HG02885 (cell line): ENCODE results near the gene TREH.

Experiments
- ATAC-seq: cut with Tn5 transposase; IDR thresholded peaks from one replicate; pipeline ENCODE4 v1.9.1; 2021; ENCODE audit warnings: mild to moderate bottlenecking; ENCODE audit not compliant: unreplicated experiment, poor library complexity

Gene TREH

GRCh38 chr11:118653684-118654390, 25.6 kb downstream of the TREH start:
- ATAC-seq, result no peak

DNA sequence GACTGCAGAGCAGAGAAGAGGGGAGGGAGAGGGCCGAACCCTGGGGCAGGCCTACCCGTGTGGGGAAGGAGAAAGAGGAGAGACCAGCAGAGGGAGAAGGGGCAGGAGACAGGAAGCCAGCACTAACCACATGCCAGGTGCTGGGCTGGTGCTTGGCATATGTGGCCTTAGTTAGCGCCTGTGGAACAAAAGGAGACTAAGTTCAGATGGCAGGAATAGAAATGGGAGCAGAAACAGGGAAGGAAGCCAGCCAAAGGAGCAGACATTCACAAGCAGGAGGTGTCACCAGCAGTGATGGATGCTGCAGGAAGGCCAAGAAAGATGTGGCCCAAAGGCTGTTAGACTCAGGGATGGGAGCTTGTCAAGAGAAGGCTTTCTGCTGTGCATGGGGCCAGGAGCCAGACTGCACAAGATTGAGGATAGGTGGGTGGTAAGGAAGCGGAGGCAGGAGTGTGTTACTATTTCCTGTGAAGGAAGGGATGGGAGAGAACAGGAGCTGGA, 26.7 kb downstream of the TREH start:
- ATAC-seq, result no peak

DNA sequence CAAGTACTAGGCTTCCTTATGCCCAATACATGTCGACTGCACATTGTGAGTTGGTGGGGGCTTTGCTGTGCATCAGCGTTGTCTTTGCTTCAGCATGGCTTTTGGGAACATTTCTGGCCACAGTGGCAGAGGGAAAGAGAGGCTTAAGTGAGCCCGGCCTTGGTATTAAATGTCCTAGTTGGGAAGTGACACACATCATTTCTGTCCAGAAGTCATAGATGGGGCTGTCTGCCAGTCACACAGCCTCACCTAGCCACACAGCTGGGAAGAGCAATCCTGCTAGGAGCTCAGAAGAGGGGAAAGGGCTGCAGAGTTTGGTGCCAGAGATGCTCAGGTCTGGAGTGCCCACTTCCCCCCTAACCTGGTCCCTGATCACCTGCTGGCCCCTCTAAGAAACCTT, 27.6 kb downstream of the TREH start:
- ATAC-seq, result no peak

DNA sequence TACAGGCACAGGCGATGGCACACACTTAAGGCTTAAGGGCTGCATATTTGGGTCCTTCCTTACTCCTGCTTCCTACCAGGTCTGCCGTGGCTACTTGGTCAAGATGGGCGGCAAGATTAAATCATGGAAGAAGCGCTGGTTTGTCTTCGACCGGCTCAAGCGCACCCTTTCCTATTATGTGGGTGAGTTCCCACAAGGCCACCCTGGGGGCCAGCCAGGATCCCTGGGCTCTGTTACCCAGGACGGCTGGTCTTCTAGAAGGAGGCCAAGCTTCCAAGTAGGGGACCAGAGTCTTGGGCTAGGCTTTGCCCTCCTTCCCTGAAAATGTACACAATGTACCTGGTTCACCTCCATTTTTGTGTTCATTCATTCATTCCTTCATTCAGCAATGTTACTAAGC, 29.1 kb downstream of the TREH start:
- ATAC-seq, result no peak

DNA sequence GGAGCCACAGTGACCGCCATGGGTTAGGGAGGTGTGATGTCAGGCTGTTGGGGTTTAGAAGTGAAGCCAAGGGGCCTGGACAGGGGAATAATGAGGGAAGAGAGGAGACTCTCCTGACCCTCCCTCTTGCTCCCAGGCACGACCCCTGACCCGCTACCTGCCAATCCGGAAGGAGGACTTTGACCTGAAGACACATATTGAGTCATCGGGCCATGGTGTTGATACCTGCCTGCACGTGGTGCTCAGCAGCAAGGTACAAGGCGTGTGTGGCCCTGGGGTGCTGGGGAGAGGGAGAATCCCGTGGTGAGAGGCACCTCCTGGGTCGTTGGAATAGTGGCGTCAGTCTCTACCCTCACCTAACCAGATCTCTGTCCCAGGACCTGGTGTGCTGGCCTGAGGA, 29.5 kb downstream of the TREH start:
- ATAC-seq, result no peak

GRCh38 chr11:118648291-118648690, 31.2 kb downstream of the TREH start:
- ATAC-seq, result no peak

DNA sequence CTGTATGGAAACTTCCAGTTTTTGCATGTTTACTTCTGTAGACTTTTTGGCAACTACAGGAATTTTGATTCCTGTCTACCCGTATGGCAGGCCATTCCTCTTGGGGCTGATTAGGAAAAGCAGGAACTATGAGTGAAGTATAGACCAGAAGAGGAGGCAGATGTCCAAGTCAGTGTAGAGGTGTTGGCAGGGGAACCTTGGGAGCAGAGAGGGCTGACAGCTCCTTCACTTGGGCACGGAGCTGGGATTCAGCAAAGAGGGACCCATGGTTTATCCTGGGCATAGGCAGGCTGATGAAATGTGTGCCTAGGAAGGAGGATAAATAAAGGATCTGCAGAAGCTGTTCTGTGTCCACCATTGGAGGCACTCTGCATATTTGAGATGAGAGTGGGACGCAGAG, 33.1 kb downstream of the TREH start:
- no peak for ATAC-seq

- no peak for ATAC-seq
Observed at GRCh38 chr11:118645066-118645715, 34.3 kb downstream of the TREH start.

DNA sequence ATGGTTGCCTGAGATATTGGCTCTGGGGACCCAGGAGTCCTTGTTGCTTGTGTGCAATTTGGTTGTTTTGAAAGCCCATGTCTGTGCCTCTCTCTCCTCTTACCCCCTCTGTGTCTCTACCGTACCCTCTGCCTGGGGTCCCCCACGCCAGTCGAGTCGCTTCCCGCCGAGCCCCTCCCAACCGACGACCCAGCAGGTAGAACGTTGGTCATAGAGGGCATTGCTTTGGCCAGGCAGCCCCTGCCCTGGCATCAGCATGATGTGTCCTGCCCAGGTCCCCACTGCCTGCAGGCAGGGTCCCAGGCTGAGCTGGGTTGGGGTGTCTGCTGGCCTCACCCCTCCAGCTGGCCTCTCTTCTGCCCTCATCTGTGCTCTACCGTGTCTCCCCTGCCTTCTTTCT, 35.0 kb downstream of the TREH start:
- ATAC-seq, result no peak

- ATAC-seq, result no peak
Observed at GRCh38 chr11:118643995-118644345, 35.5 kb downstream of the TREH start.

DNA sequence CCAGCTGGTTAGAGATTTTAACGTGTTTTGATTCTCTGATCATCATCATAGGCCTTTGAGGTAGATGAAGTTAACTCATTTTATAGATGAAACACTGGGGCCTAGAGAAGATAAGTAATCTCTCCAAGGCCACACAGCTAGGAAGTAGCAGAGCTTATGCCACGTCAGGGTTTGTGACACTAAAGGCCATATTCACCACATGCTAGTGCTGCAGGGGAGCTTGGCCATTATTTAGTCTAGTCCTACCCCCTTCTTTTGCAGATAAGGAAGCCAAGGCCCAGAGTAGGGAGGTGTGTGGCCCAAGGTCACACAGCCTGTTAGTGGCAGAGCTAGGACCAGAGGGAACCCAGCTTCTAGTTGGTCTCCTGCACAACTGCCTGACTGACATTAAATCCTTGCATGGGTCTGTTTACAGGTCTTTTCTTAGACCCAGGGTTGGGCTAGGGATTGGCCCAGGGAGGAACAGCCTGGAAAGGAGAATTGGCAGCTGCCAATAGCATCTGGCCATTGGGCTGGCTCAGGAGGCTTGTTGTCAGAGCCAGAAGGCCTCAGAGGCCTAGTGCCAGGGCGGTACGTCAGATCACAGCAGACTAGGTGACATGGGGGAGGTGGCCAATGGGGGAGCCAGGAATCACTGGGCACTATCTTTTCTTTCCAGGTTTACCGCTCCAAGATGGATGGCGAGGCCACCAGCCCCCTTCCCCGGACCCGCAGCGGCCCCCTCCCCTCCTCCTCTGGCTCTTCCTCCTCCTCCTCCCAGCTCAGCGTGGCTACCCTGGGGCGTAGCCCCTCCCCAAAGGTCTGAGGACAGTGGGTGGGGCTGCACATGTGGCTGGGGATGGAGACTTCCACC, 36.1 kb downstream of the TREH start:
- no peak for ATAC-seq

DNA sequence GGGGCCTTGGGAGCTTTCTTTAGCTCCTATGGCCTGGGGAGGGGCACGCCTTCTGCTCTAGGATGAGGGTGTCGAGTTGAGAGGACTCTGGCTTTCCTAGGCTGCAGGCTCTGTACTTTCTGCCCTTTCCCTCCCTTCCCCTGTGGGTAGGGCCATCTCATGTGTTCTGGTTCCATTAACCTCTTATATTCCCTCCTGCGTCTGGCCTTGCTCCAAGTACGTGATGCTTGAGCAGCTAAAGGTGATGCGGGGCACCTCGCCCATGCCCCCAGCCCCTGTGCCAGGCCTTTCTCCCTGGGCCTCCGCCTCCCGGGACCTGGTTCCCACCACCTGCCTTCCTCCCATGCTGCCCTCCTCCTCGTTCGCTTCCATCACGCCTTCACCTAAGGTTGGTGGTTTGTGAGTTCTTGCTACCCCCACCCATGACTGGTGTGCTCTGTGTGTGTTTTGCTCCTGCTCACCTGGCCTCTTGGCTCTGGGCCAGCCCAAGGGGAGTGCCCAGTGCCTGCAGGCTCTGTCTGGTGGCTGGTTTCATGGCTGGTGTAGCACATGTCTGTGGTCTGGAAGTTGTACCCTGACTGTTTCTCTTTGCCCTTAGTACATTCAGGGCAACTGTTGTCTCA, 37.9 kb downstream of the TREH start:
- ATAC-seq, result no peak

DNA sequence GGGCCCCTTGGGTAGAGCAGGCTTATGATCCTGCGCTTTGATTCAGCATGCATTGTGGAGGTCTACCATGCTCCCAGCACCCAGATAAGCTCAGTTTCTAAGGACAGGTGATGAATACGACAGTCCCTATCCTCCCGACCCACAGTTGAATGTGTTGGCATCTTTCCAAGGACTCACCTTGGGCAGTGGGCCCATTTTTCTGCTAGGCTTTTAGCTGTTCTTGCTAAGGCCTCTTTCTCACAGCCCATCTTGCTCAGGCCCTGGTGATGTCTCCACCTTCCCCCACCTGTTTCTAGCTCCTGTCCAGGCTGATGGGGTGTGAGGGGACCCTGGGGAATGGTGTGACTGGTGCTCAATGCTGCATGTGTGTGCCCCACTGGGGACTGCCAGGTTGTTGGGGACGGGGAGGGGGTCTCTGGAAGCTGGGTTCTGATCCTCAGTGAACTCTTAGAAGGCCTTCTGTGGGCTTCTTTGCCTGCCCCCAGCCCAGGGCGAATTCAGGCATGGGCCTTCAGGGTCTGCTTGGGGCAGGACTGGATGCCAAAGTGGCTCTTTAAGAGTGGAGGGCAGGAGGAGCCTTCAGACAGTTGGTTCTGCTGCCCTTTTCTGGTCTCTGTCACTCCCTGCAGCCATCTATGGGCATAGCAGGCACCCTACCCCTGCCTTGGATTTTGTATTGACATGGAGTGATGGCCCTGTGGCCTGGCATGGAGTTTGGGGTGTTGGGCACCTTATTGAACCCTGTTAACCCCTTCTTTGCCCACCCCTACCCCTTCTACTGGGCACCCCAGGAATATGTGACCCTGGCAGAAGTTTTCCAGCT, 38.9 kb downstream of the TREH start:
- ATAC-seq, result no peak

DNA sequence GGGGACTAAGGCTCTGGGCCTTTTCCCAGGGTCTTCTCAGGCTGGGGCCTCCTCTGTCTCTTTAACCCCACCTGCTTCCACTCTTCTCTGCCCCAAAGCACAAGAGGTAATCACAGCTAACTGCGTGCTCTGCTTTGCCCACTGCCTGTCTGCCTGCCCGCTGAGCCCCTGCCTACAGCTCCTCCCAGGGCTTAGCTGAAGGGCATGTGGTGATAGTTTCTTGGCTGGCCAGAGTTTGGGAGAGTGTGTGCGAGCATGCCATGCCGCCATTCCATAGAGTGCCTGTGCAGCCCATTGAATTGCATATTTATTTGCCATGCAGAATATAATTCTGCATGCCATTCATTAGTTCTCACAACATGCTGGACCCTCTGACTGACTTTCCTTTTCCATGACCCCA, 39.6 kb downstream of the TREH start:
- ATAC-seq, result no peak

DNA sequence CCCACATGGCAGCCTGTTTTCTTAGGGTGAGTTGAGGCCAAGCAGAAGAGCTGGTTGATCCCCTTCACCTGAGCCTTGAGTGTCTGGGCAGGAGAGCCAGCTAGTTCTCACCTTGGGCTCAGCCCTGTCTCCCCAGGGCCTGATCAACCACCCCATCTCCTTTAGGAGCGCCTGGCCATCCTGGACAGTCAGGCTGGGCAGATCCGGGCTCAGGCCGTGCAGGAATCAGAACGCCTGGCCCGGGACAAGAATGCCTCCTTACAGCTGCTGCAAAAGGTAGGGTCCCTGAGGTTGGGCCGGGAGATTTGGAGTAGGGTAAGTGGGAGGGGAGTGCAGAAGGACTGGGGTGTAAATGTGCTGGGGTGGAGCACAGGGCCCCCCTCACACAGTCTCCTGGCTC, 40.7 kb downstream of the TREH start:
- ATAC-seq, result no peak

DNA sequence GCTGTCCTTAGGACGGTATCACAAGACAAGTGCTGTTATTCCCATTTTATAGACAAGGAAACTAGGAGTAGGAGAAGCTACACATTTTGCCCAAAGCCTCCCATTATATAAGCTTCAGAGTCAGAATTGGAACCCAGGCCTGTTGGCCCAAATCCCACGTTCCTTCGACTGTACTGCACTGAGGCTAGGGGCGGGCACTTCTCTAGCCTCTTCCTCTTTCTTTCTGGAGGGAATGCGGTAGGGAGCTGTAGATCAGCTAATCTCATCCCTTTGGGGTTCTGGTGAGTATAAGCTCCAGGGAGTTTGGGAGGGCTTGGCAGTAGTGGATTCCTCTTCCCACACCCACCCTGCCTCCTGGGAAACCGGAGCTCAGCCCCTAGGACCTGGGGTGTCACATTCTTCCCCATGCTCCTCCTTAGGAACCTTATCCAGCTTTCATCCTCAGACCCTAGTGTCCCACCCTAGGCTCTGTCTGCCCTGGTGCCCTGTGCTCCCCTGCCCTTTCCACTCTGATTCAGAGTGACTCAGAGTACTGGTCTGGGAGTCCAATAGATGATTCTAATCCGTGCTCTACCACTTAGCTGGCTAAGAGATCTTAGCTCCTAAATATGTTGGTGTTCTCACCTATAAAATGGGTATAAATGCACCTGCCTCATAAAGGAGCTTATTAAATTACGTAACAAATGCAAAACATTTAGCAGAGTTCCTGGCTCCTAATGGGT, 42.7 kb downstream of the TREH start:
- ATAC-seq, result no peak

GRCh38 chr11:118635642-118636041, 43.8 kb downstream of the TREH start:
- no peak for ATAC-seq

DNA sequence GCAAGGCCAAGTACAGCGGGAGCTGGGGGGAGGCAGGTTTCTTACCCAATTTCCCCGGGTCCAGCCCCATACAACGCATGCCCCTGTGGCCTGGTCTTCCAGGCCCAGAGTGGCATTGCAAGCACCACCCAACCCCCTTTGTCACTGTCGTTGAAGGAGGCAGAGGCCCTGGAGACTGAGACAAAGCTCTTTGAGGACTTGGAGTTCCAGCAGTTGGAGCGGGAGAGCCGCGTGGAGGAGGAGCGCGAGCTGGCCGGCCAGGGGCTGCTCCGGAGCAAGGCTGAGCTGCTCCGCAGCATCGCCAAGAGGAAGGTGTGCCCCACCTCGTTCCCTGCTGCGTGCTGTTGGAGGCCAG, 44.2 kb downstream of the TREH start:
- no peak for ATAC-seq

GRCh38 chr11:118634431-118635236, 44.8 kb downstream of the TREH start:
- ATAC-seq, result no peak
